AG04450 (cell line): Measurements from ENCODE around the gene OPTN. TPM values are rescaled to one million over a fixed set of nuclear protein-coding genes. Genes with fewer than 3 reads are reported as not detected.

ENCODE experiments used
- CTCF ChIA-PET: fragments of 300-600, 350-600 bp; formaldehyde crosslinking; extraction: SDS; loops from one replicate; lab custom pipeline; 2022; ENCODE audit warnings: antibody characterized with exemption, inconsistent platforms; lab: Charles Lee
- POLR2A ChIA-PET: fragments of 350-600 bp; formaldehyde crosslinking; extraction: SDS; loops from one replicate; lab custom pipeline; 2021; ENCODE audit warnings: antibody characterized with exemption, inconsistent platforms; lab: Yijun Ruan, JAX
- DNase-seq: peaks from one replicate; pipeline ENCODE4 v3.0.0-alpha.2; 2011; ENCODE audit warnings: low read depth, low spot score
- H3K27ac ChIP-seq: one replicate; pipeline ENCODE4 v1.5.1; 2012; ENCODE audit warnings: low read depth, low read length, control low read depth
- H3K27me3 ChIP-seq: one replicate; pipeline ENCODE4 v1.6.0; 2012; ENCODE audit warnings: low read length; ENCODE audit not compliant: control insufficient read depth, insufficient read depth
- H3K4me3 ChIP-seq: 2 replicates; pipeline ENCODE4 v1.5.1; 2011; ENCODE audit warnings: mild to moderate bottlenecking, low read depth, low read length, control low read depth
- H3K9me3 ChIP-seq: 2 replicates; pipeline ENCODE4 v1.5.1; 2012; ENCODE audit warnings: low read length; ENCODE audit not compliant: control insufficient read depth, insufficient read depth
- CTCF ChIP-seq: IDR thresholded peaks from 2 replicates; pipeline ENCODE4 v1.5.1; 2011; ENCODE audit warnings: low read depth, low read length, control low read depth, inconsistent platforms
- polyA plus RNA-seq: library from polyadenylated mRNA; depleted of rRNA; stranded (reverse); fragments of >200 nt; gene quantifications from 2 replicates; pipeline ENCODE4 v1.2.3, GENCODE V29; 2011

The OPTN gene
- polyA plus RNA-seq, 1 experiment, result 82.7 TPM

GRCh38 chr10:13087601-13087985, 12.4 kb upstream of the OPTN start:
- ChIA-PET CTCF (interaction anchor here (1.8 to 2.1 kb wide), 2 partner anchors 12 kb away, joined by 11 to 17 read pairs; partner anchors contain the start of gene OPTN), POLR2A (interaction anchor here (0.5 kb wide), 1 partner anchor 17 kb away, joined by 6 read pairs; no protein-coding TSS in a partner anchor)
- Histone ChIP-seq H3K4me3 (no peak overlapping the region), H3K27me3 (no peaks in the 10 kb centered on the region), H3K9me3 (peaks cover 22% of the 10 kb centered on the region), H3K27ac (peak overlapping the region; percentile 66)
- no peak for TF ChIP-seq CTCF
- no peak for DNase-seq

DNA sequence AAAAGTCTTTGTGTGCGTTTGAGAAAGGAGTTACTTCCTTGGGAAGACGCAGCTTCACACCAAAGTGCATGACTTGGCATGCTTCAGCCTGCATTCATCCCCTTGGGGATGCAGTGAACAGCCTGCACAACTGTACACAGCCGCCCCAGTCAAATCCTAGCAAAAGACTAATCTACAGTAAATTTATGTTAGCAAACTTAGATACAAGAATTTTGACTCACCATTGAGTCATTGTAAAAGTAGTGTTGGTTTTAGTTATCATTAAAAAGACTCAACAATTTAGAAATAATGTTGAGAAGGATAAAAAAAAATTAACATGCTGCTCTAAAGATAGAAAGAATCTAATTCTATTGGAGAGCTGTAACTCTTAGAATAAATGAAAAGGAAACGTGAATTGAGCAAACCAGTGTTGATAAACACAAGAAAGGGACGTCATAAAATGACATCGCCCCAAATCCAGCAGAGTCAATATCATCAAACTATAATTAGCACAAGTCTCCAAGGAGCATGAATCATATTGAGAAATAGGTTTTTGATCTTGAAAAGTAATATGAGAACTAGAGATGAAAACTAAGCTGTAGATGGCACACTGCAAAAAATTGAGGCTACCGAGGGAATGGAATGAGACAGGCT, 11.9 kb upstream of the OPTN start:
- peak; percentile 38 for DNase-seq
- ChIA-PET POLR2A (interaction anchor here (0.5 kb wide), 1 partner anchor 16 kb away, joined by 6 read pairs; no protein-coding TSS in a partner anchor), CTCF (interaction anchor here (1.8 to 2.1 kb wide), 2 partner anchors 12 to 13 kb away, joined by 11 to 17 read pairs; partner anchors contain the start of gene OPTN)
- TF ChIP-seq CTCF, result no peak
- peak overlapping the region; percentile 72 for H3K27ac ChIP-seq
- H3K4me3 ChIP-seq, result no peak overlapping the region
- no peaks in the 10 kb centered on the region for H3K27me3 ChIP-seq
- H3K9me3 ChIP-seq, result peaks cover 19% of the 10 kb centered on the region

- ChIA-PET CTCF (interaction anchor here (2.1 kb wide), 1 partner anchor 14 kb away, joined by 11 read pairs; no protein-coding TSS in a partner anchor), POLR2A (no interaction called here)
- Histone ChIP-seq H3K27me3 (no peaks in the 10 kb centered on the region), H3K27ac (no peak overlapping the region), H3K4me3 (no peak overlapping the region), H3K9me3 (peaks cover 11% of the 10 kb centered on the region)
- DNase-seq, result no peak
- TF ChIP-seq CTCF, result no peak
Measured at GRCh38 chr10:13089345-13089744, 10.6 kb upstream of the OPTN start.

- ChIA-PET CTCF (no interaction called here), POLR2A (interaction anchor here (0.7 kb wide), 1 partner anchor 9 kb away, joined by 7 read pairs; no protein-coding TSS in a partner anchor)
- DNase-seq, result no peak
- Histone ChIP-seq H3K4me3 (no peak overlapping the region), H3K27me3 (no peaks in the 10 kb centered on the region), H3K27ac (no peak overlapping the region), H3K9me3 (peaks cover 1% of the 10 kb centered on the region)
- no peak for TF ChIP-seq CTCF
Measured at GRCh38 chr10:13090289-13090688, 9.7 kb upstream of the OPTN start.

DNA sequence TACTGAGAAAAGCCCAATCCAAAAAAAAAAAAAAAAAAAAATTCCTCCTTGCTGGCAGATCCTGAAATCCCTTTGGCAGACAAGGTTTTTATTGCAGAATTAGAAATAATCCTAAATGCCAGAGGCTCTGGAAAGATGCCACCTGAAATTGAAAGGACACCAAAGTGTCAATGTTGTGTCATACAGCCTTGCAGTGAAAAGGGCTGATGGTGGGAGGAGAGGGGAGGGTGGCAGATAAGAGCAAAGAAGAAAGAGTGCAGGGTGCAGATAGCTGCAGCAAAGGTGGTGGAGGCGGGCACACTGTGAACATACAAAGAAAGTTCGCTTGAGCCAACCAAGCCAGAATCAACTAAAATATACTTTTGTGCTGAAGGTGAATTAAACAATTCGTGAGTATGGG, 8.2 kb upstream of the OPTN start:
- Histone ChIP-seq H3K9me3 (no peaks in the 10 kb centered on the region), H3K4me3 (no peak overlapping the region), H3K27ac (no peak overlapping the region), H3K27me3 (no peaks in the 10 kb centered on the region)
- no peak for TF ChIP-seq CTCF
- no peak for DNase-seq
- CTCF ChIA-PET, result no interaction called here
- POLR2A ChIA-PET, result no interaction called here
